HFF-Myc (cell line): ENCODE measurements around the gene KIRREL2.
"Not testable (repeated sequence)": the region's sequence is repeated elsewhere in the genome, so short reads cannot be mapped to it uniquely, and the experiment has no call there.

ENCODE experiments used
- DNase-seq: peaks from one replicate; pipeline ENCODE4 v3.0.0-alpha.2; 2011; ENCODE audit warnings: low read depth; ENCODE audit errors: extremely low read depth
- H3K4me3 ChIP-seq: replicated peaks from 2 replicates; pipeline ENCODE4 v1.5.1; 2011; ENCODE audit warnings: low read depth, mild to moderate bottlenecking, control low read depth, low read length
- TF ChIP-seq, protein P1 (sequence below): IDR thresholded peaks from 2 replicates; pipeline ENCODE4 v1.5.1; 2012; ENCODE audit warnings: mild to moderate bottlenecking, low read depth, low read length, control low read depth; ENCODE audit errors: missing control alignments

The KIRREL2 gene

DNA sequence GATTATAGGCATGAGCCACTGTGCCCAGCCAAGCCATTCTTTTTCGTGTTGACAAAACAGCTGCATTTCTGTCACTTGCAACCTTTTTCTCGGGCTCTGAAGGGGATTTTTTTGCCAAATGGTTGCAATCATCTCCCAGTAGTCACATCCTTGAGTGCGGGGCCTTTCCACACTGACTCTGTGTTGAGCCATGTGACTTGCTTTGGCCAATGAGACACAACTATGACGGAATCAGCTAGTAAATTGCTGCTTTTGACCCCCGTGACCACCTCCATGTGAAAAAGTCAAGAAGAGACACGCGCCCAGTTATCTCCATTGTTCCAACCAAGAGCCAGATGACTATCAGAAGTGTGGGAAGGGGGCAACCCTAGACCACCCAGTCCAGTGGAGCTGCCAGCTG lies 22.7 kb upstream of the KIRREL2 start:
- H3K4me3 ChIP-seq: no peak overlapping the region
- DNase-seq: no peak
- TF ChIP-seq, protein P1, sequence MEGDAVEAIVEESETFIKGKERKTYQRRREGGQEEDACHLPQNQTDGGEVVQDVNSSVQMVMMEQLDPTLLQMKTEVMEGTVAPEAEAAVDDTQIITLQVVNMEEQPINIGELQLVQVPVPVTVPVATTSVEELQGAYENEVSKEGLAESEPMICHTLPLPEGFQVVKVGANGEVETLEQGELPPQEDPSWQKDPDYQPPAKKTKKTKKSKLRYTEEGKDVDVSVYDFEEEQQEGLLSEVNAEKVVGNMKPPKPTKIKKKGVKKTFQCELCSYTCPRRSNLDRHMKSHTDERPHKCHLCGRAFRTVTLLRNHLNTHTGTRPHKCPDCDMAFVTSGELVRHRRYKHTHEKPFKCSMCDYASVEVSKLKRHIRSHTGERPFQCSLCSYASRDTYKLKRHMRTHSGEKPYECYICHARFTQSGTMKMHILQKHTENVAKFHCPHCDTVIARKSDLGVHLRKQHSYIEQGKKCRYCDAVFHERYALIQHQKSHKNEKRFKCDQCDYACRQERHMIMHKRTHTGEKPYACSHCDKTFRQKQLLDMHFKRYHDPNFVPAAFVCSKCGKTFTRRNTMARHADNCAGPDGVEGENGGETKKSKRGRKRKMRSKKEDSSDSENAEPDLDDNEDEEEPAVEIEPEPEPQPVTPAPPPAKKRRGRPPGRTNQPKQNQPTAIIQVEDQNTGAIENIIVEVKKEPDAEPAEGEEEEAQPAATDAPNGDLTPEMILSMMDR: no peak

DNA sequence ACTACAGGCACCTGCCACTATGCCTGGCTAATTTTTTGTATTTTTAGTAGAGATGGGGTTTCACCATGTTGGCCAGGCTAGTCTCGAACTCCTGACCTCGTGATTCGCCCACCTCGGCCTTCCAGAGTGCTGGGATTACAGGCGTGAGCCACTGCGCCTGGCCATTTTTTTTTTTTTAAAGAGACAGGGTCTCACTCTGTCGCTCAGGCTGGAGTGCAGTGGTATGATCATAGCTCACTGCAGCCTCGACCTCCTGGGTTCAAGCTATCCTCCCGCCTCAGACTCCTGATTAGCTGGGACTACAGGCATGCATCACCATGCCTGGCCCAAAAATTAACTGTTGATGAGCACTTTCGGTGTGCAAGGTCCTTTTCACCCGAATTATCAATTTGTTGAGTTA lies 20.6 kb upstream of the KIRREL2 start:
- not testable (repeated sequence) for H3K4me3 ChIP-seq, DNase-seq

DNA sequence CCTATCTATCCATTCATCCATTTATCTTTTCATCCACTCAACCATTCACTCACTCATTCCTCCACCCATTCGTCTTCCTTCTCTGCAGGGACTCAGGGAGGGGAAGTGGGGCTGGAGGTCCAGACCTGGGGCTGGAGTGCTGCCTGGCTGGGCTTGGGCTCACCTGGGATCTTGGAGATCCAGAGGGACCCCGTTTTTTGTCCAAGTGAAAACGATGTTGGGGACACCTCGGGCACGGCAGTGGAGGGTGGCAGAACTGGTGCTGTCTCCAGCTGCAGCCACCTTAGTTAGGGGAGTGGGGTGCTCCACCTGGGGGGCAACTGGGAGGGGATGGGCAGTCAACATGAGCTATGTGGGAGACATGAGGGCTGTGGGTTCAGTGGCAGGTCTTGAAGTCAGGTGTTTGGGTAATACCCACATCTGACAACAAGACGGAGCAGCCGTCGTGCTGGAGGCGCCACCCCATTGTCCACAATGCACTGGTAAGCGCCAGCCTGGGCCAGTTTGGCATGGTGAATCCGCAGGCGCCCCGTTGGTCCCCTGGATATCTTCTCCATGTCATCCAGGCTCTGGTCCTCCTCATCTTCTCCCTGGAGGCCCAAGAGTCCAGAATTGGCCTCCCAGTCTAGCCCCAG lies 14.6 kb upstream of the KIRREL2 start:
- no peak for DNase-seq
- H3K4me3 ChIP-seq: no peak overlapping the region
- TF ChIP-seq, protein P1: no peak

DNA sequence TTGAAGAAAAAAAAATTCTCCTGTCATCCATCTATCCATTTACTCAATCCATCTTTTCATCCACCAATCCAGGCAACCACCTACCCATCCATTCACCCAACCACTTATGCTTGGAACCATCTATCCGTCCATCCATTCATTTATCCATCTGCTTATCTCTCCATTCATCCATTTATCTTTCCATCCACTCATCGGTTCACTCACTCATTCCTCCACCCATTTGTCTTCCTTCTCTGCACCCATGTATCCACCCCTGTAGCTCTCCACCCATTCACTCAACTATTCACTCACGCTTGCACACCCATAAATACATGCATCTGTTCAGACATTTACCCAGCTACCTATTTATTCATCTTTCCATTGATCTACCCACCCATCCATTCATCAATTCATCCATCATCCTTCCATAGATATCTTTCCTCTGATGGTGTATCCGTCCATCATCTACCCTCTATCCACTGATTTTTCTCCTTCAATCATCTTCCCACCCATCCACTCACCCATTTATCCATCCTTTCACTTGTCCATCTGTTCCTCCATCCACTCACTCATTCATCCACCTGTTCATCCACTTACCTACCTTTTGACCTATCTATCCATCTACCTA lies 13.9 kb upstream of the KIRREL2 start:
- no peak overlapping the region for H3K4me3 ChIP-seq
- no peak for DNase-seq
- TF ChIP-seq, protein P1: no peak

DNA sequence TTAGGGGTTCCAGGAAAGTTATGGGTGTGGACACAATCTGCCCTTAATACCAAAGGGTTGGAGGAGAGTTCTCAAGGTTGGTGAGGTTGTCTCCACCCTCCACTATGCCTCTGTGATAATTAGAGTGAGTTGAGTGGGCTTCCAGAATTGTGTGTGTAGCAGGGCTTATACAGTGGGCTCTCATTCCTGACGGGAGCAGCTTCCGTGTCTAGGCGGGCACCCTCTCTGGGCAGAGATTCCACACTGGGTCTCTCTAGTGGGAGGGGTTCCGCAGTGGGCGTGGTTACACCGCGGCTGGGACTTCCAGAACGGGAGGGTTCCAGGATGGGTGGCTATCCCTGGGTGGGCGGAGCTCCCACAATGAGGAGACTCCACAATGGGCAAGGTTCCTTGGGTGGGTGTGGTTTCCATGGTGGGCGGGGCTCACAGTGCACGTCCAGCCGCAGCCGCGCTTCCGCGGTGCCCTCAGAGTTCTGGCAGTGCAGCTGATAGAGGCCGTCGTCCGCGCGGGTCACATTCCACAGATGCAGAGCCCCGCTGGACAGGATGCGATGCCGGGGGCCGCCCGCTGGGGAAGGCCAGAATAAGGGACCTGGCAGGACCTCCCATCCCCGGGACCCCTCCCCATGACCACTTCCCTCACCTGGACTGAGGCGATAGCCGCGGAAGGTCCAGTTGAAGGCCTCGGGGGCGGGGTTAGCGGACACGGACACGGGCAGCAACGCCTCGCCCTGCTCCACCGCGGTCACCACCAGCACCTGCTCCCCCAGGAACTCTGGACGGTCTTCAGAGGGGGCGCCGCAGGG lies 12.8 kb upstream of the KIRREL2 start:
- TF ChIP-seq, protein P1: no peak
- no peak for DNase-seq
- H3K4me3 ChIP-seq: no peak overlapping the region

DNA sequence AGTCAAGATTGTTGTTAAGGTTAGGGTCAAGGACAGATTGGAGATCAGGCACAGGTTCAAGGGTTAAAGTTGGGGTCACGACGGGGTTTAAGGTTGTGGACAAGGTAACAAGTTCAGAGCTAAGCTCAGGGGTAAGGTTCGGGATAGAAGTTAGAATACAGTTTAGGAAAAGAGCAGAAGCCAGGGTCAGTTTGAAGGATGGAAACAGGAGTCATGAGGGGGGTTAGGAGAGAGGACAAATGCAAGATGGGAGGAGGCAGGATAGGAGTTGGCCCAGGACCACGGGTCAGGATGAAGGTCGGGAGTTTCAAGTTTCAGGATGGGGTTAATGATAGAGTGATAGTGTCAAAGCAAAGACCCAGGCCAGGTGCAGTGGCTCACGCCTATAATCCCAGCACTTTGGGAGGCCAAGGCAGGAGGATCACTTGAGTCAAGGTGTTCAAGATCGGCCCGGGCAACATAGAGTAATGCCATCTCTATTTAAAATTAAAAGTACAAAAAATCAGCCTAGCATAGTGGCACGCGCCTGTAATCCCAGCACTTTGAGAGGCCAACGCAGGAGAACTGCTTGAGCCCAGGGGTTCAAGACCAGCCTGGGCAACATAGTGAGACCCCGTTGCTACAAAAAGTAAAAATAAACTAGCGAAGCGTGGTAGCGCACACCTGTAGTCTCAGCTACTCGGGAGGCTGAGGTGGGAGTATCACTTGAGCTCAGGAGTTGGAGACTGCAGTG lies 12.1 kb upstream of the KIRREL2 start:
- TF ChIP-seq, protein P1: no peak
- H3K4me3 ChIP-seq: no peak overlapping the region
- DNase-seq: no peak
